ENCODE data around the gene SIAH1. TPM values are rescaled to one million over a fixed set of nuclear protein-coding genes. Genes with fewer than 3 reads are reported as not detected.
A peak's percentile ranks its signal among the peaks of the same experiment; 100 is the strongest.

The SIAH1 gene
- total RNA-seq, 1 donor from 2014 or later, result 34.2 TPM

GRCh38 chr16:48326915-48327314, 58.3 kb downstream of the SIAH1 start:
- DNase-seq (ENCODE audit: low spot score), result no peak
- TF ChIP-seq CTCF (IDR thresholded peaks at IDR 0.05; ENCODE audit: unreplicated experiment), result no peak
- Mint-ChIP-seq H3K27me3 (ENCODE audit: unreplicated experiment) (no peaks in the 10 kb centered on the region), H3K36me3 (ENCODE audit: low read depth, unreplicated experiment) (no peaks in the 10 kb centered on the region), H3K4me1 (ENCODE audit: unreplicated experiment) (peaks cover 21% of the 10 kb centered on the region), H3K9me3 (ENCODE audit: unreplicated experiment) (no peaks in the 10 kb centered on the region), H3K4me3 (ENCODE audit: unreplicated experiment) (no peak overlapping the region), H3K27ac (ENCODE audit: unreplicated experiment) (no peak overlapping the region)

- H3K27ac Mint-ChIP-seq (ENCODE audit: unreplicated experiment), result no peak overlapping the region
- H3K4me1 Mint-ChIP-seq (ENCODE audit: unreplicated experiment), result peaks cover 31% of the 10 kb centered on the region
- no peaks in the 10 kb centered on the region for H3K9me3 Mint-ChIP-seq (ENCODE audit: unreplicated experiment)
- no peaks in the 10 kb centered on the region for H3K36me3 Mint-ChIP-seq (ENCODE audit: low read depth, unreplicated experiment)
- no peaks in the 10 kb centered on the region for H3K27me3 Mint-ChIP-seq (ENCODE audit: unreplicated experiment)
- H3K4me3 Mint-ChIP-seq (ENCODE audit: unreplicated experiment), result no peak overlapping the region
- no peak for TF ChIP-seq CTCF (IDR thresholded peaks at IDR 0.05; ENCODE audit: unreplicated experiment)
- no peak for DNase-seq (ENCODE audit: low spot score)
Observed at GRCh38 chr16:48323783-48324775, 61.1 kb downstream of the SIAH1 start.

- TF ChIP-seq CTCF (IDR thresholded peaks at IDR 0.05; ENCODE audit: unreplicated experiment), result no peak
- Mint-ChIP-seq H3K27me3 (ENCODE audit: unreplicated experiment) (no peaks in the 10 kb centered on the region), H3K27ac (ENCODE audit: unreplicated experiment) (no peak overlapping the region), H3K4me3 (ENCODE audit: unreplicated experiment) (no peak overlapping the region), H3K36me3 (ENCODE audit: low read depth, unreplicated experiment) (no peaks in the 10 kb centered on the region), H3K4me1 (ENCODE audit: unreplicated experiment) (peaks cover 41% of the 10 kb centered on the region), H3K9me3 (ENCODE audit: unreplicated experiment) (no peaks in the 10 kb centered on the region)
- DNase-seq (ENCODE audit: low spot score), result no peak
Observed at GRCh38 chr16:48321317-48322036, 63.7 kb downstream of the SIAH1 start.

- Mint-ChIP-seq H3K27ac (ENCODE audit: unreplicated experiment) (peak overlapping the region; percentile 80), H3K4me3 (ENCODE audit: unreplicated experiment) (no peak overlapping the region), H3K36me3 (ENCODE audit: low read depth, unreplicated experiment) (peaks cover 6% of the 10 kb centered on the region), H3K27me3 (ENCODE audit: unreplicated experiment) (no peaks in the 10 kb centered on the region), H3K9me3 (ENCODE audit: unreplicated experiment) (no peaks in the 10 kb centered on the region), H3K4me1 (ENCODE audit: unreplicated experiment) (peaks cover 46% of the 10 kb centered on the region)
- TF ChIP-seq CTCF (IDR thresholded peaks at IDR 0.05; ENCODE audit: unreplicated experiment), result no peak
- DNase-seq (ENCODE audit: low spot score), result peak; percentile 43
Observed at GRCh38 chr16:48318630-48319029, 66.6 kb downstream of the SIAH1 start.
